ENCODE data around the gene BACE1.

The BACE1 gene

GRCh38 chr11:117305145-117305544, 10.9 kb downstream of the BACE1 start:
- no peak for DNase-seq

- DNase-seq: no peak
These were observed 12.3 kb downstream of the BACE1 start for GRCh38 chr11:117303646-117304315.

- DNase-seq: no peak
These were observed 13.0 kb downstream of the BACE1 start for GRCh38 chr11:117303101-117303500.

GRCh38 chr11:117302228-117302627, 13.8 kb downstream of the BACE1 start:
- DNase-seq: no peak

GRCh38 chr11:117300773-117301172, 15.3 kb downstream of the BACE1 start:
- no peak for DNase-seq

GRCh38 chr11:117300283-117300663, 15.8 kb downstream of the BACE1 start:
- DNase-seq: no peak

GRCh38 chr11:117299351-117300282, 16.4 kb downstream of the BACE1 start:
- DNase-seq: no peak

GRCh38 chr11:117298195-117298594, 17.9 kb downstream of the BACE1 start:
- no peak for DNase-seq

- no peak for DNase-seq
These were observed 19.2 kb downstream of the BACE1 start for GRCh38 chr11:117296881-117297280.

- DNase-seq: no peak
These were observed 20.5 kb downstream of the BACE1 start for GRCh38 chr11:117295438-117296137.

GRCh38 chr11:117292616-117293015, 23.4 kb downstream of the BACE1 start:
- DNase-seq: no peak

- DNase-seq: no peak
These were observed 25.2 kb downstream of the BACE1 start, which contains the start of gene BACE1-AS for GRCh38 chr11:117290809-117291396. BACE1-AS (plus strand) TSS chr11:117291346.

- DNase-seq: no peak
These were observed 26.3 kb downstream of the BACE1 start for GRCh38 chr11:117289795-117290194.

- no peak for DNase-seq
These were observed 28.4 kb downstream of the BACE1 start for GRCh38 chr11:117287668-117288067.

GRCh38 chr11:117286588-117286987, 29.5 kb downstream of the BACE1 start:
- DNase-seq: no peak

GRCh38 chr11:117284053-117284452, 32.0 kb downstream of the BACE1 start:
- DNase-seq: no peak

- no peak for DNase-seq
These were observed 33.1 kb downstream of the BACE1 start for GRCh38 chr11:117282956-117283355.

GRCh38 chr11:117281869-117282268, 34.2 kb downstream of the BACE1 start:
- no peak for DNase-seq

- no peak for DNase-seq
These were observed 34.9 kb downstream of the BACE1 start for GRCh38 chr11:117281159-117281558.

- DNase-seq: no peak
These were observed 36.2 kb downstream of the BACE1 start for GRCh38 chr11:117279711-117280376.

- DNase-seq: no peak
These were observed 37.7 kb downstream of the BACE1 start for GRCh38 chr11:117278347-117278746.

- no peak for DNase-seq
These were observed 42.3 kb downstream of the BACE1 start for GRCh38 chr11:117273550-117274289.

All from stimulated activated CD4-positive, alpha-beta T cell treated with anti-CD3 and anti-CD28 coated beads, Interleukin-1b, Interleukin-23, amount 100 ng/mL, for 48 hours (primary cell).